AG09309 (cell line): Measurements from ENCODE around the gene KDSR.

Source experiments
- DNase-seq: peaks from one replicate; pipeline ENCODE4 v3.0.0-alpha.2; 2010; ENCODE audit warnings: low read depth
- H3K4me3 ChIP-seq: 2 replicates; pipeline ENCODE4 v1.5.1; 2011; ENCODE audit warnings: mild to moderate bottlenecking, low read depth, low read length, moderate library complexity; ENCODE audit not compliant: control insufficient read depth
- CTCF ChIP-seq: IDR thresholded peaks from 2 replicates; pipeline ENCODE4 v1.5.1; 2011; ENCODE audit warnings: mild to moderate bottlenecking, low read depth, low read length, inconsistent platforms; ENCODE audit not compliant: insufficient read depth, control insufficient read depth; ENCODE audit errors: missing control alignments

The KDSR gene

GRCh38 chr18:63336366-63337099 is 30.5 kb downstream of the KDSR start:
- peak; percentile 77 for DNase-seq
- no peak for TF ChIP-seq CTCF
- no peak overlapping the region for H3K4me3 ChIP-seq

DNA sequence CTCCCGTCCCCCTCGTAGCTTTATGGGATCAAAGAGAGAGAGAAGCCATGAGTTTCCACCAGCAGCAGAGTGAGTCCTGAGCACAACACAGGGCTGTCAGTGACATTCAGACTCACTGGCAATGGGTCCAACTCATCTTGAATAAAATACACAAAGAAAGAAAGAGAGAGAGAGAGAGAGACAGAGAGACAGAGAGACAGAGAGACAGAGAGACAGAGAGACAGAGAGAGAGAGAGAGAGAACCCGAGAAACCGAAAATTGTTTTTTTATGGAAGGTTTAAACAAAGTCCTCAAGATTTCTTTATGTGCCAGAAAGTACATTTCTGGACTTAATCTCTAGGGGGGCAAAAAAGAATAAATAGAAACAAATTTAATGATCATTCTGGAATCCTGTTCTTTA is 35.9 kb downstream of the KDSR start:
- H3K4me3 ChIP-seq, result no peak overlapping the region
- TF ChIP-seq CTCF, result no peak
- DNase-seq, result no peak

DNA sequence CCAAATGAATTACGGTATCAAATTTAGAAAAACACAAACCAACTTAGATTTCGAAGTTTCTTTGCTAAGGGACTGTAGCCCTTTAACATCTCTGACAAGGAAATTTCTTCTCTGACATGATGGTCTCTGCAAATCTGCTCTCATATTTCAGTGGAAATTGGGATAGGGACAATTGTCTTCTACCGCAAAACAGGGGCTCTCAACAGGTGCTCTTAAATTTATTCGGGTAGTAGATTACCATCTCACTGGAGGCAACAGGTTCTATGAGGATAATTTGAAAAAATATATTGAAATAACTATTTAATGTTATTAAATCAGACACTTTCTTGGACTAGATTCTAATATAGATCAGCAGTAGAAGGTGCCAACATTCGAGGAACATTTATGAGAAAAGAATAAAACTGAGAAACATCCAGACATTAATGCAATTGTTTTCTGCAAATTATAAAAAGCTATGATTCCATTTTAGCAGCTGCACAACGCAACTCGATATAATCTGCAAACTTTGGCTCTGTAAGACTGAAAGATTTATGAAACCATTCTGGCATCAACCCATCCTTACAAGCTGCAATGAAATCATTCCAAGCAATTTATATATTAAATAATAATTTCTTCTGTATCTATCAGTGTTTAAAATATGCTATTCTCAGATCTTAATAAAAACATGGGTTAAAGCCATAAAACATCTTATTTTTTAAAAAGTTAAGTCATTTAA is 37.4 kb downstream of the KDSR start:
- no peak overlapping the region for H3K4me3 ChIP-seq
- TF ChIP-seq CTCF, result no peak
- no peak for DNase-seq

DNA sequence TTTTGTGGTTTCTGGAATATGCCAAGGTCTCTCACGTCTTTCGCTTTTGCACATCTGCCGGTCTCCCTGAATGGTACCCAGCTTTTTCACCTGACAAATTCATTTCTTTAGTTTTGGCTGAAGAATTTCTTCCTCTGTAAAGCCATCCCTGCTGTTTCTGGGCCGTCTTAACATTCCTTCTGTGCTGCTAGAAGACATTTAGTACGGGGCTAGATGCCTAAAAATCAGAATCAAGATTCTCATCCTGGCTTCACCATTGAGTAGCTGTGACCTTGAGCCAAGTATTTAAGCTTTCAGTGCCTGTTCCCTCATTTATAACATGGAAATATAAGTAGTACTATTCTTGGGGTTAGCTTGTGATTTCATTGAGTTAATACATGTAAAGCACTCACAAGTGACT is 41.0 kb downstream of the KDSR start:
- no peak overlapping the region for H3K4me3 ChIP-seq
- no peak for TF ChIP-seq CTCF
- no peak for DNase-seq

DNA sequence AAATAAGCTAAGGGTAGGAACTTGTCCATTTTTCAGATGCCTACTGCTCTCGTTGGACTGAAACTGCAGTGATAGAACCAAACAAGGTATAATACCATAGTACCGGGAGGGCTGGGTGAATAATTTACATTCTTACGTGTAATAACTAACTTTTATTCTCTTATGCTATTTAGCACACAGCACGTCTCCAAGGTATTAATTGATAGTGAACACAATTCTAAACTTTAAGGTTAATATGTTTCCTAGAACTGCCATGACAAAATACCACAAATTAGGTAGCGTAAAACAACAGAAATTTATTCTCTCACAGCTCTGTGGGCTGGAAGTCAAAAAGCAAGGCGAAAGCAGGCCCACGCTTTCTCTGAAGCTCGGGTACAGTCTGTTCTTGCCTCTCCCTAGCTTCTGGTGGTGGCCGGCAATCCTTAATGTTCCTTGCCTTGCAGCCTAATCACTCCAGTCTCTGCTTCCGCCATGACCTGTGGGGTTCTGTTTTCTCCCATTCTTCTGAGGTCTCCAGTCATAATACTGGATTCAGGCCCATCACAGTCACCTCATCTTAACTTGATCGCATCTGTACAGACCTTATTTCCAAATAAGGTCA is 41.8 kb downstream of the KDSR start:
- DNase-seq, result no peak
- no peak overlapping the region for H3K4me3 ChIP-seq
- no peak for TF ChIP-seq CTCF

- DNase-seq, result peak; percentile 32
- peak; percentile 71 for TF ChIP-seq CTCF
- no peak overlapping the region for H3K4me3 ChIP-seq
Observed at GRCh38 chr18:63322908-63323634, 43.9 kb downstream of the KDSR start.
